ENCODE data around the gene CACNG6.

Gene CACNG6

DNA sequence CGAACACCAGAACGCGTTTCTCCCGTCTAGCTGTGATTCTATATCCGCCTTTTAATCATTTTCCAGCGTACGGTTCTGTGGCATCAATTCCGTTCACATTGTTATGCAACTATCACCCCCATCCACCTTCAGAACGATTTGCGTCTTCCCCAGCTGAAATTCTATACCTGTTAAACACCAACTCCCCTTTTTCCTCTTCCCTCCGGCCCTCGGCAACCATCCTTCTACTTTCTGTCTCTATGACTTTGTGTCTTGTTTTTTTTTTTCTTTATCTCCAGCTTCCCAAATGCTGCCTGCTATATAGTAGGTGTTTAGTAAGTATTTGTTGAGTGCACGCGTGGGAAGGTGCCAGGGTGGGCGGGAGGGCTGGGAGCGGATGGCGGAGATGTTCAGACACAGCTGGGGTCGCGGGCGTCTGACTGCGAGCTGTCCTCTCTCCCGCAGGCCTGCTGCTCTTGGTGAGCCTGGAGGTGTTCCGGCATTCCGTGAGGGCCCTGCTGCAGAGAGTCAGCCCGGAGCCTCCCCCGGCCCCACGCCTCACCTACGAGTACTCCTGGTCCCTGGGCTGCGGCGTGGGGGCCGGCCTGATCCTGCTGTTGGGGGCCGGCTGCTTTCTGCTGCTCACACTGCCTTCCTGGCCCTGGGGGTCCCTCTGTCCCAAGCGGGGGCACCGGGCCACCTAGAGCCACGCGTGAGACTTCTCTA, 20.2 kb downstream of the CACNG6 start:
- no peaks in the 10 kb centered on the region for H3K9me3 ChIP-seq (ENCODE audit: control insufficient read depth, low read length)
- H3K4me1 ChIP-seq (ENCODE audit: control insufficient read depth, insufficient read depth, low read length) = no peaks in the 10 kb centered on the region
- H3K36me3 ChIP-seq (ENCODE audit: control insufficient read depth, insufficient read depth, low read length) = no peaks in the 10 kb centered on the region
- no peak overlapping the region for H3K9ac ChIP-seq (ENCODE audit: low read length)
- H3K4me3 ChIP-seq (ENCODE audit: low read length) = no peak overlapping the region
- H3K27me3 ChIP-seq (ENCODE audit: control insufficient read depth, insufficient read depth, low read length) = no peaks in the 10 kb centered on the region

DNA sequence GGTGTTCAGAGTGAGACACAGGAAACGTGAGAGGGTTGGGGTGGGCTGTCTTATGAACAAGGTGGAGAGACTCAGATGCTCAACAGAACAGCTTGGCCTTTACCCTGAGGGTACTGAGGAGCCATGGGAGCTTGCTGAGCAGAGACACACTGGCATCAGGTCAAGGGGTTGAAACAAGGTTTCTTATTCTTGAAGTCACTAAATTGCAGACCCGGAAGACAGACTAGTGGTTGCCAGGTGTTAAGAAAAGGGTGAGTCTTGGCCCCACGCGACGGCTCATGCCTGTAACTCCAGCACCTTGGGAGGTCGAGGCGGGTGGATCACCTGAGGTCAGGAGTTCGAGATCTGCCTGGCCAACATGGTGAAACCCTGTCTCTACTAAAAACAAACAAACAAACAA, 22.4 kb downstream of the CACNG6 start:
- H3K4me3 ChIP-seq (ENCODE audit: low read length) = no peak overlapping the region
- H3K36me3 ChIP-seq (ENCODE audit: control insufficient read depth, insufficient read depth, low read length) = no peaks in the 10 kb centered on the region
- no peak overlapping the region for H3K9ac ChIP-seq (ENCODE audit: low read length)
- no peaks in the 10 kb centered on the region for H3K27me3 ChIP-seq (ENCODE audit: control insufficient read depth, insufficient read depth, low read length)
- H3K4me1 ChIP-seq (ENCODE audit: control insufficient read depth, insufficient read depth, low read length) = peaks cover 2% of the 10 kb centered on the region
- H3K9me3 ChIP-seq (ENCODE audit: control insufficient read depth, low read length) = no peaks in the 10 kb centered on the region

DNA sequence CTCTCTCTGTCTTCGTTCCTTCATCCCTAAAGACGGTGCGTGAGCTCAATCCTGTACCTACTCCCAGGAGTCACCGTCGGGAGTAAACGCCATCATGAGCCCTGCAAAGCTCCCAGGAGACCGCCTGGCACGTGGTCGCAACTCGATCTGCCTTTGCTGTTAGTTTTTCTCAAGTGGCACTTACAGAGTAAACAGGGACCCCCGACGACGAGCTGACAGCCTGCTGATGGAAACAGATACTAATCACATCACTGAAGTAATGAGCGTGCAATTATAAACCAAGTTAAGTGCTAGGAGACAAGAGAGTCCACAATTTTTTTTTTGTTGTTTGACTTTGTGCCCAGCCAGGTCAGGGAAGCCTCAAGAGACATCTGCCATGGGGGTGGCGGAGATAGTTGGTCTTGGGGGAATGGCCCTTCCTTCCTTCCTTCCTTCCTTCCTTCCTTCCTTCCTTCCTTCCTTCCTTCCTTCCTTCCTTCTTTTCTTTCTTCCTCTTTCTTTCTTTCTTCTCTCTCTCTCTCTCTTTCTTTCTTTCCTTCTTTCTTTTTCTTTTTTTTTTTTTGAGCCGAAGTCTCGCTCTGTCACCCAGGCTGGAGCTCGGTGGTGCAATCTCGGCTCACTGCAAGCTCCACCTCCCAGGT, 23.6 kb downstream of the CACNG6 start:
- no peaks in the 10 kb centered on the region for H3K36me3 ChIP-seq (ENCODE audit: control insufficient read depth, insufficient read depth, low read length)
- H3K4me1 ChIP-seq (ENCODE audit: control insufficient read depth, insufficient read depth, low read length) = peaks cover 12% of the 10 kb centered on the region
- no peaks in the 10 kb centered on the region for H3K9me3 ChIP-seq (ENCODE audit: control insufficient read depth, low read length)
- H3K4me3 ChIP-seq (ENCODE audit: low read length) = no peak overlapping the region
- H3K27me3 ChIP-seq (ENCODE audit: control insufficient read depth, insufficient read depth, low read length) = no peaks in the 10 kb centered on the region
- H3K9ac ChIP-seq (ENCODE audit: low read length) = no peak overlapping the region

DNA sequence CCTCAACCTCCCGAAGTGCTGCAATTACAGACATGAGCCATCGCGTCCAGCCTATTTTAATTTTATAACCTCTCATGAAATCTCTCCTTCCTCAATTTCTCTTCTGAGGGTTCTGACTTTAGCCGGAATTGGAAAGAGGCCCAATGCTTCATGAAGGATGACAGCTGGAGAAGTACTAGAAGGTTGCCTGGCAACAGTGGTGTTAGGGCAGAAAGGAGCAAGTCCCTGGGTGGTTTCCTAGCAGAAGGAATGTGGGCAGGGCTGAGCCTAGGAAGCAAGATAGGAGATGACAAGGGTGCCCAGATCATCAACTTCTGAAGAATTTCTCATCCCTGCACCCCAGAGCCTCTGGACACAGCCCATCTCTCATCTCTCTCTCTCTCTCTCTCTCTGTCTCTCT, 25.8 kb downstream of the CACNG6 start:
- Histone ChIP-seq H3K4me1 (ENCODE audit: control insufficient read depth, insufficient read depth, low read length) (peaks cover 12% of the 10 kb centered on the region), H3K4me3 (ENCODE audit: low read length) (no peak overlapping the region), H3K27me3 (ENCODE audit: control insufficient read depth, insufficient read depth, low read length) (no peaks in the 10 kb centered on the region), H3K9me3 (ENCODE audit: control insufficient read depth, low read length) (no peaks in the 10 kb centered on the region), H3K9ac (ENCODE audit: low read length) (no peak overlapping the region), H3K36me3 (ENCODE audit: control insufficient read depth, insufficient read depth, low read length) (no peaks in the 10 kb centered on the region)

DNA sequence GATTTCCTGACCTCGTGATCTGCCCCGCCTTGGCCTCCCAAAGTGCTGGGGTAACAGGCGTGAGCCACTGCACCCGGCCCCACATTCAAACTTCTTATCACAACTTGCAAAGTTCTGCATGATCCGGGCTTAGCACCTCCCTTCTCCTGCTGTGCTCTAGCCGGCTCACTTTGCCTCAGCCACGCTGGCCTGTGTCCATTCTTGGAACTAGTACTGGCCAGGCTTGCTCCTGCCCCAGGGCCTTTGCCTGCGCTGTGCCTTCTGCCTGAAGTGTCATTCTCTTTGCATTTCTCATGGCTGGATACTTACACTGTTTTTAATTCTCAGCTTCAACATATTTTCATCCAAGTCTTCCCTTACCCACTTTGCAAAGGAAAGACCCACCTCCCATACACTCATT, 29.9 kb downstream of the CACNG6 start:
- Histone ChIP-seq H3K9me3 (ENCODE audit: control insufficient read depth, low read length) (no peaks in the 10 kb centered on the region), H3K9ac (ENCODE audit: low read length) (no peak overlapping the region), H3K27me3 (ENCODE audit: control insufficient read depth, insufficient read depth, low read length) (no peaks in the 10 kb centered on the region), H3K36me3 (ENCODE audit: control insufficient read depth, insufficient read depth, low read length) (no peaks in the 10 kb centered on the region), H3K4me3 (ENCODE audit: low read length) (no peak overlapping the region), H3K4me1 (ENCODE audit: control insufficient read depth, insufficient read depth, low read length) (peaks cover 20% of the 10 kb centered on the region)

DNA sequence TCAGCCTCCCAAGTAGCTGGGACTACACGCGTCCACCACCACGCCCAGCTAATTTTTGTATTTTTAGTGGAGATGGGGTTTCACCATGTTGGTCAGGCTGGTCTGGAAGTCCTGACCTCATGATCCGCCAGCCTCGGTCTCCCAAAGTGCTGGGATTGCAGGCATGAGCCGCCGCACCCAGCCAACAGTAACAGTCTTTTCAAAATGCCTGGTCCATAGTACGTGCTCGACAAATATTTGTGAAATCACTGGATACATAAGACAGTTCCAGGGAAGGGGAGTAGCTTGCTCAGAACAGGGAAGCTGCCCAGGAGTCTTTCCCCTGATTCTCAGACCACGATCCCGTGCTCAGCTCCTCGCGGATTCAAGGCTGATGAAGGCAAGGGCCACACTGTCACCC, 30.5 kb downstream of the CACNG6 start:
- no peaks in the 10 kb centered on the region for H3K27me3 ChIP-seq (ENCODE audit: control insufficient read depth, insufficient read depth, low read length)
- H3K9me3 ChIP-seq (ENCODE audit: control insufficient read depth, low read length) = no peaks in the 10 kb centered on the region
- no peak overlapping the region for H3K4me3 ChIP-seq (ENCODE audit: low read length)
- H3K36me3 ChIP-seq (ENCODE audit: control insufficient read depth, insufficient read depth, low read length) = no peaks in the 10 kb centered on the region
- H3K4me1 ChIP-seq (ENCODE audit: control insufficient read depth, insufficient read depth, low read length) = peaks cover 20% of the 10 kb centered on the region
- no peak overlapping the region for H3K9ac ChIP-seq (ENCODE audit: low read length)

DNA sequence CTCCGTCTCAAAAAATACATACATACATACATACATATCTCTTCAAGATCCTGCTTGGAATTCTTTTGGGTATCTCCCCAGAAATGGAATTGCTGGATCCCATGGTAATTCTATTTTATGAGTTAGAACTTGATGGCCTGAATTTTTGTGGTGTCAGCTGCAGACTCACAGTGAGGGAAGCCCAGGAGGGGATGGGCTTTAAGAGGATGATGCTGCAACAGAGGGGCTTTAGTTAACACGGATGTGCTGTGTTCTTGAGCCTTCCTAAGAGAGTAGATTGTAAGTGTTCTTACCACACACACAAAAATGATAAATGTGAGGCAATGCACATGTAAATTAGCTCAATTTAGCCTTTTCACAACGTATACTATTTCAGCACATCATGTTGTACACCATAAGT, 31.8 kb downstream of the CACNG6 start:
- H3K27me3 ChIP-seq (ENCODE audit: control insufficient read depth, insufficient read depth, low read length) = no peaks in the 10 kb centered on the region
- no peaks in the 10 kb centered on the region for H3K36me3 ChIP-seq (ENCODE audit: control insufficient read depth, insufficient read depth, low read length)
- peaks cover 20% of the 10 kb centered on the region for H3K4me1 ChIP-seq (ENCODE audit: control insufficient read depth, insufficient read depth, low read length)
- H3K9me3 ChIP-seq (ENCODE audit: control insufficient read depth, low read length) = no peaks in the 10 kb centered on the region
- H3K4me3 ChIP-seq (ENCODE audit: low read length) = no peak overlapping the region
- H3K9ac ChIP-seq (ENCODE audit: low read length) = no peak overlapping the region

DNA sequence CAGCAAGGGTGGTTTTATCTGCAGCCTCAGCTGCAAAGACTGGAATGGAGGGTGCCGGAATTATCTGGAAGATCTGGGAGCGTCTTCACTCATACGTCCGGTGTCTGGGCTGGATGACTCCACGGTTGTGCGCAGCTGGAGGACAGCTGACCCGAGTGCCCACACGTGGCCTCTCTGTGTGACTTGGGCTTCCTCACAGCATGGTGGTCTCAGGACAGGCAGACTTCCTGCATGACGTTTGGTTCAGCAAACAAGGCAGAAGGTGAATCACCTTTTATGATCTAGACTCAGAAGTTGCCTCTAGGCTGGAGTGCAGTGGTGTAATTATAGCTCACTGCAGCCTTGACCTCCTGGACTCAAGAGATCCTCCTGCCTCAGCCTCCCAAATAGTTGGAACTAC, 33.2 kb downstream of the CACNG6 start:
- Histone ChIP-seq H3K9ac (ENCODE audit: low read length) (no peak overlapping the region), H3K9me3 (ENCODE audit: control insufficient read depth, low read length) (no peaks in the 10 kb centered on the region), H3K4me1 (ENCODE audit: control insufficient read depth, insufficient read depth, low read length) (peaks cover 10% of the 10 kb centered on the region), H3K27me3 (ENCODE audit: control insufficient read depth, insufficient read depth, low read length) (no peaks in the 10 kb centered on the region), H3K4me3 (ENCODE audit: low read length) (no peak overlapping the region), H3K36me3 (ENCODE audit: control insufficient read depth, insufficient read depth, low read length) (no peaks in the 10 kb centered on the region)

DNA sequence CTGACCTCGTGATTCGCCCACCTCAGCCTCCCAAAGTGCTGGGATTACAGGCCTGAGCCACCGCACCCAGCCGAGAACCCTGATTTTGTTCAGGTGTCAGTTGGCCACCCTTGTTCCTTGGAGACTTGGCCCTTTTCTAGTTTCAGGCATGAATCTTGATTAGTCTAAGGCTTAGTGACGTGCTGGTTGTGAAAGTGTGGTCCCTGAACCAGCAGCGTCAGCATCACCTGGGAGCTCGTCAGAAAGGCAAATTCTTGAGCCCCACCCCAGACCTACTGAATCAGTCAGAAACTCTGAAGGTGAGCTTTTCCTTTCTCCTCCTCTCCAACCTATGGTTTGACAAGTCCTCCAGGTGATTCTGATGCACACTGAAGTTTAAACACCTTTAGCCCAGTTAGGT, 35.2 kb downstream of the CACNG6 start:
- H3K4me3 ChIP-seq (ENCODE audit: low read length) = no peak overlapping the region
- no peak overlapping the region for H3K9ac ChIP-seq (ENCODE audit: low read length)
- H3K9me3 ChIP-seq (ENCODE audit: control insufficient read depth, low read length) = no peaks in the 10 kb centered on the region
- no peaks in the 10 kb centered on the region for H3K36me3 ChIP-seq (ENCODE audit: control insufficient read depth, insufficient read depth, low read length)
- H3K27me3 ChIP-seq (ENCODE audit: control insufficient read depth, insufficient read depth, low read length) = peaks cover 5% of the 10 kb centered on the region
- H3K4me1 ChIP-seq (ENCODE audit: control insufficient read depth, insufficient read depth, low read length) = peaks cover 7% of the 10 kb centered on the region

DNA sequence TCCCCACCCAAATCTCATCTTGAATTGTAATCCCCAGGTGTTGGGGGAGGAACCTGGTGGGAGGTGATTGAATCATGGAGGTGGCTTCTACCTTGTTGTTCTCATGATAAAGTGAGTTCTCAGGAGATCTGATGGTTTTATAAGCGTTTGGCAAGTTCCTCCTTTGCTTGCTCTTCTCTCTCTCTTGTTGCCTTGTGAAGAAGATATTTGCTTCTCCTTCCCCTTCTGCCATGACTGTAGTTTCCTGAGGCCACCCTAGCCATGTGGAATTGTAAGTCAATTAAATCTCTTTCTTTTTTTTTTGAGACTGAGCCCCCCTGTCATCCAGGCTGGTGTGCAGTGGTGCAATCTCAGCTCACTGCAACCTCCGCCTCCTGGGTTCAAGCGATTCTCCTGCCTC, 37.9 kb downstream of the CACNG6 start:
- Histone ChIP-seq H3K36me3 (ENCODE audit: control insufficient read depth, insufficient read depth, low read length) (no peaks in the 10 kb centered on the region), H3K27me3 (ENCODE audit: control insufficient read depth, insufficient read depth, low read length) (peaks cover 5% of the 10 kb centered on the region), H3K4me1 (ENCODE audit: control insufficient read depth, insufficient read depth, low read length) (no peaks in the 10 kb centered on the region), H3K4me3 (ENCODE audit: low read length) (no peak overlapping the region), H3K9me3 (ENCODE audit: control insufficient read depth, low read length) (no peaks in the 10 kb centered on the region), H3K9ac (ENCODE audit: low read length) (no peak overlapping the region)

DNA sequence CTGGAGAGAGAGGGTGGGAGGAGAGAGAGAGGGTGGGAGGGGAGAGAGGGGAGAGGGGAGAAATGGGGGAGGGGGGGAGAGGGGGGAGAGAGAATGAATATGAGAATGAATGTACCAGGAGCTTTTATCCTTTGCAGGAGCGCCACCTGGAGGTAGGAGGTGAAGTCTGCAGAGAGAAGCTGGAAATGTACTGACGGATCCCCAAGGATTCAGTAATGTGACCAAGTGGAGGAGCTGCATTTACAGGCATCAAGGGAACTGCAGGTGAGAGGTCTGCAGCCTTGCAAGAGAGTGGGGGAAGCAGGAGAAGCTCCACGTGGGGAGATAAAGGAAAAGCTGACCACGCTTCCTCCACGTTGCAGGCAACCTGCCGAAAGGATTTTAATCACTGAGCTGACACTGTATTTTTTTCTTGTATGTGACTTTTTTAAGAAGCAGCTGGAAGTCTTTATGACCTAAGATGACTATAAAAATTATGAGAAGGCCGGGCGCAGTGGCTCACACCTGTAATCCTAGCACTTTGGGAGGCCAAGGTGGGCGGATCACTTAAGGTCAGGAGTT, 38.6 kb downstream of the CACNG6 start:
- H3K36me3 ChIP-seq (ENCODE audit: control insufficient read depth, insufficient read depth, low read length) = no peaks in the 10 kb centered on the region
- H3K4me3 ChIP-seq (ENCODE audit: low read length) = no peak overlapping the region
- H3K4me1 ChIP-seq (ENCODE audit: control insufficient read depth, insufficient read depth, low read length) = no peaks in the 10 kb centered on the region
- no peak overlapping the region for H3K9ac ChIP-seq (ENCODE audit: low read length)
- H3K9me3 ChIP-seq (ENCODE audit: control insufficient read depth, low read length) = no peaks in the 10 kb centered on the region
- H3K27me3 ChIP-seq (ENCODE audit: control insufficient read depth, insufficient read depth, low read length) = peaks cover 5% of the 10 kb centered on the region

DNA sequence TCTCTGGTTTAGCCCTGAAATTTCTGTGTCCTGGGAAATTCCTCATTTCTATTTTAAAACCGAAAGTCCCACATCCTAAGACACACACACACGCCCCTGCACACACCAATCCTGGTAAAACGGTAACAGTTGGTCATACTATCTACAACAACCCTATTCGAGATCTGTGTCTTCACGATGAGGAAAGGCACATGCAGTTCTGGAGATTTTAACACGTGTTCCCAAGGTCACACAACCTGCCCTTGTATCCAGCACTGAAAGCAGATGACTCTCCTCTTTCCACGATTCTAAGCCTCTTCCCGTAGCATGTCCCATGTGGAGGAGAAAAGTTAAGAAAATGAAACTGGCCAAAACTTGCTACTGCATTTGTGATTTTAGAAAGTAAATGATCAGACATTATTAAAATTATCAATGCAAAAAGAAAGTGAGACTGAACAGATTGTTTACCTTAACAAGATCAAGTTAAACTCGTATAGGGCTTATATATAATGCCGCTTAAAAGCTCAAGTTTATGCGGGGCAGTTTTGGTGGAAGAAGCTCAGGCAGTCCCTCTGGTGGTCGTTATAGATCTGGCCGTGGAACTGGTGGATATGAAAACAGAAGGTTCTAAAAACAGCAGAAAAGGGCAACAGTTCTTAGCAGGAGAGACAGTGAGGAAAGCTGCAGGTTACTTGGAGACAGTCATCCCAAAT, 39.6 kb downstream of the CACNG6 start:
- H3K4me3 ChIP-seq (ENCODE audit: low read length) = no peak overlapping the region
- no peak overlapping the region for H3K9ac ChIP-seq (ENCODE audit: low read length)

More for the DNA sequence above, 39.6 kb downstream of the CACNG6 start:
- Histone ChIP-seq H3K4me1 (ENCODE audit: control insufficient read depth, insufficient read depth, low read length) (no peaks in the 10 kb centered on the region), H3K27me3 (ENCODE audit: control insufficient read depth, insufficient read depth, low read length) (peaks cover 5% of the 10 kb centered on the region), H3K9me3 (ENCODE audit: control insufficient read depth, low read length) (no peaks in the 10 kb centered on the region), H3K36me3 (ENCODE audit: control insufficient read depth, insufficient read depth, low read length) (no peaks in the 10 kb centered on the region)
